Measurements from ENCODE around the gene PTTG2.

GRCh38 chr4:37968747-37969146, 8.5 kb downstream of the PTTG2 start:
- TF ChIP-seq POLR2A (IDR thresholded peaks at IDR 0.05), result no peak
- no peak for TF ChIP-seq POLR2AphosphoS5 (IDR thresholded peaks at IDR 0.05; ENCODE audit: insufficient read depth in 1 of 2, low read depth in 1 of 2)
- no peak for TF ChIP-seq CTCF (IDR thresholded peaks at IDR 0.05)
